Head of caudate nucleus (tissue), 42 donors: Measurements from ENCODE around the gene RBM19.
"Not testable (repeated sequence)": the region's sequence is repeated elsewhere in the genome, so short reads cannot be mapped to it uniquely, and the experiment has no call there.

ENCODE experiments used
- DNase-seq, 42 donors: peaks; one replicate each; pipeline versions ENCODE4 v3.0.0 to v3.0.0-alpha.2; 2020 to 2021; ENCODE audit warnings: mixed read lengths in 7 of 42
- intact Hi-C: fragments of 100-400 bp; cut with DNase I; formaldehyde crosslinking; loops from one replicate; pipeline ENCODE4 v1.15.0; 2022

The RBM19 gene

DNA sequence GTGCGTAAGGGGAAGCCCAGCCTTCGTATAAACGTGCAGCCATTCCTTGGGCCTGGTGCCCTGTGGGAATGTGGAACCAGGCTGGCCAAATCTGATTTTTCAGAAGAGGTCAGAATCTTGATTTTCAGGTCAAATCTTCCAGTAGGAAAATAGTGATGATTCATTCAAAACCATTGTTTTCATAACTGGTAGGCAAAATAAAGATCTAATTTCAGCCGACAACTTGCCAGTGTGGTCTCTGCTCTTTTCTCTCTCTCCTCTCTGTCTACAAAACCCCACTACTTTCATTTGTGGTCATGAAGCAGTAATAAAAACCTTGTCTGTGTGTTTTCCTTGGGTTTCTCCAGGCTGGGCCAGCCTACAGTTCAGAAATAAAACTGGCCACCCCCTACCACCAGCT, 135.1 kb downstream of the RBM19 start:
- intact Hi-C loops, result no loop called here
- no peak for DNase-seq

DNA sequence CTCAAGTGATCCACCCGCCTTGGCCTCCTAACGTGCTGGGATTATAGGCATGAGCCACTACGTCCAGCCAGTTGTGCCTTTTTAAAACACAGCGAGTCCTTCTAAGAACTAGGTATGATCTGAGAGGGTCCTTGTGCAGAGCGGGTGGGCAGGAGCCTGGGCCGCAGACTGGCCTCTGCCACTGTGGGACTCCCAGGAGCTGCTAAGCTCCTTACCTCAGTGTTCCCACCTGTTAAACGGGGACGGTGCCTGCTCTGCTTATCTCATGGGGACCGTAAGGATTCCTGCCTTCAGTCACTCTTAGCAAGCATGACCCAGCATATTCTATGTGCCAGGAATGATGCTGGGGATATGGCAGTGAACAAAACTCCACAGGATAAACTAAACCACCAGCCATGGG, 136.9 kb downstream of the RBM19 start:
- intact Hi-C loops, result no loop called here
- DNase-seq, result no peak

DNA sequence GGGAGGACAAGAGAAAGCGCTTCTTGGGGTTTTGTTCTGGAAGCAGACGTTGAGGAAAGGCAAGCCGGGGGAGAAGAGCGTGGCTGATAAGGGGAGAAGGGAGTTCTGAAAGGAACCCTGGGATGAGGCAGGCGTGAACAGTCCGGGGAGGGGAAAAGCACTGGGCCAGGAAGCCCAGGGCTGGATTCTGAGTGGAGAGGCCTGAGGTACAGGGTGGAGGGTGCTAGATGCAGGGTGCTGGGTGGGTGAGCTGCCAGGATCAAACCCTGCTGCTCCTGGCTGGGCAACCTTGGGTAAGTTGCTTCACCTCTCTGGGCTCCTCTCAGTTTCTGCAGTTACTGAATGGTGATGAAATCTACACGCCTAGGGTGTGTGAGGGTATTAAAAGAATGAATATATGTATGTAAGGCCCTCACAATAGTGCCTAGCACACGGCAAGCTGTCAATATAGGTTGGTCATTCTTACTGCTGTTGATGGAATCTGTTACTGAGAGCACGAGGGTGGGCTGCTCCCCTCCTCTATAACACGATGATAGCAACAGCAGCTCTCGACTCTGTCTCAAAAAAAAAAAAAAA, 138.5 kb downstream of the RBM19 start:
- intact Hi-C loops, result no loop called here
- no peak for DNase-seq

DNA sequence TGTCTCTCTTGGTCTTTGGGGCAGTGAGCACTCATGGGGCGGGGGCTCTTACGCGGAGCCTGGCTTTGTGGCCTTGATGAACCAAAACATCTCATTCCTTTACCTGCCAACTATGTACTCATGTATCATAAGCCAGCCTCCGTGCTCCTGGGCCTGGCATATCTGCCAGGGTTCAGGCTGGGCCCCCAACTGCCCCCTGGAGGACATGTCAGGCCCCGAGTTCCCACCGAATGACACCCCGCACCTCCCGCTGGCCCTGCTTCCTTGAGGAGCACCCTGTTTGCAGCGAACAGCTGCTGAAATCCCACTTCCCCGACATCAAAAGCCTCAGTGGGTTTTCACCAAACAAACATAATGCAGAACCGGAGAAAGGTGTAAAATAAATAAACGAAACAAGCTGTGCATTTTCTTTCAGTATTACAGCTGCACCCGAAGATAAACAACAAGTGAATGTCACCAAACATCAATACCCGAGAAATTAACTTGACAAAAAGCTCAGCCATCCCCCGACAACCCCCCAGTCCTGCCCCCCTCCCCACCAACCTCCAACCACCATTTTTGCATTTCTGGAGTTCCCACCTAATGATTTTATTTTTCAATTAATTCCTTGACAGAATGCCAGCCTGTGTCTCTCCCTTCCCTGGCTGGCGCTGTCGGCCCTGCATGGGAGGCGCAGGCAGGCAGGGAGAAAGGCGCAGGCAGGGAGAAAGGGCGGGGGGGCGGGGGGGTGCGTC, 139.2 kb downstream of the RBM19 start:
- peak in 6 of 42 donors; percentile 15 to 48 (median 29) for DNase-seq
- intact Hi-C loops, result no loop called here

DNA sequence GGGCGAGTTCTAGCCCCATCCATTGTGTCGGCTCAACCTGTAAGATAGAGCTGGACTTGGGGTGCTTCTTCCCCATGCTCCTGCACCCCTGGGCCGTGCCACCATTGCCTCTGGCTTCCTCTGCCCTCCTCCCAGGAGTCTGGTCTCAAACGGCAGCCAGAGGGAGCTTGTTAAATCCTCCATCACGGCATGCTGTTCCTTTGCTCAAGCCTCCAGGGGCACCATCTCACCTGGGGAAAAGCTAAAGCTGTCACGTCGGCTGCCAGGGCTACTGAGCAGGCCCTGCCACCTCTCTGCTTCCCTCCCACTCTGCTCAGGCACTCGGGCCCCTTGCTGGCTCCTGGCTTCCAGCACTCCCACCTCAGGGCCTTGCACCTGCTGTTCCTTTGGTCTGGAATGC, 140.4 kb downstream of the RBM19 start:
- intact Hi-C loops, result no loop called here
- DNase-seq, result peak in 1 of 42 donors; percentile 28

DNA sequence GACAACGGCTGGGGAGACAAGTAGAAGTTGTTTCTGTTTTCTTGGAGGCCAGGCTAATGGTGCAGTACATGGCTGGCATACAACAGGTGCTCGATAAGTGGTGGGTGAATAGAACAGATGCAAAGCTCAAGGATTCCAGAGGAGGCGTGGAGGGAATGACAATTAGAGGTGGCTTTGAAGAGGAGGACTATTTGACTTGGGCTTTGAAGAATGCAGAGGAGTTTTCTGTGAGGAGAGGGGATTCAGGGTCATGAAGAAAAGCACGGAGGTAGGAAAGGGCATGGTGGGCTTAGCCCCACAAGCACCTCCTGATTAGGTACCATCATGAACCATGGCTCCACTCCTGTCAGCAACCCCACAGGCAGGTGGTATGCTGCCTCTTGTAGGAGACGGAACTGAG, 142.3 kb downstream of the RBM19 start:
- intact Hi-C loops, result no loop called here
- DNase-seq, result no peak

DNA sequence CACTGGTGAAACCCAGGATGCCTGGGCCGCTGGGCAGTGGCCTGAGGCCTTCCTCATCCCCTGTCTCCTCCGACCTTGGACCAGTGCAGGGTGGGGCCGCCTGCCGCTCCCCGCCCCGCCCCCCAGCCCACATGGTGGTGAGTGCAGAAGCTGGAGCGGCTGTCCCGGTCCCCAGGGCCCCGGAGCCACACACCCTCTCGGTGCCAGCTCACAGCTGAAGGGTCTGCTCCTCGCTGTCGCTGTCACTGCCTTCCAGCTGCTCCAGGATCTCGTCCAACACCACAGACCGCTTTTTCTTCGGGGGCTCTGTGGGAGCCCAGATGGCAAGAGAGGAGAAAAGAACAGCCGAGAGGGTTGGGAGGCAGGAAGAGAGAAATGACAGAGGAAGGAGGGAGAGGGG, 143.1 kb downstream of the RBM19 start:
- intact Hi-C loops, result no loop called here
- DNase-seq, result peak in 11 of 42 donors; percentile 15 to 52 (median 24)

DNA sequence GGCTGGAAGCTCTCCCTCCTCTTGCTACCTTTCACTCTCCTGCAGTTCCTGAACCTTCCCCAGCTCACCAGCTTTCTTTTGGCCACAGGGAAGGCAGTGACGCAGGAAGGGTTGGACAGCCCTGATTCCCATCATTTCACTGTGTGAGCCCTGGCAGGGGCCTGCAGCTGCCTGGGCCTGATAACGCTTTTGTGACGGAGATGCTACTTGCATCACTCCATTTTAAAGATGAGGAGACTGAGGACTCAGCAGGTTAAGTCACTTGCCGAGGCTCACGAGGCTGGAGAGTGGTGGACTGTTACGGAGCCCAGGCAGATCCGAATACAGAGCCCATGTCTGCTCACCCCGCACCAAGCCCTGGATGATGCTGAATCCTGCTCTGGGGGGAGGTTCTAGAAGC, 145.3 kb downstream of the RBM19 start:
- no peak for DNase-seq
- intact Hi-C loops, result no loop called here

DNA sequence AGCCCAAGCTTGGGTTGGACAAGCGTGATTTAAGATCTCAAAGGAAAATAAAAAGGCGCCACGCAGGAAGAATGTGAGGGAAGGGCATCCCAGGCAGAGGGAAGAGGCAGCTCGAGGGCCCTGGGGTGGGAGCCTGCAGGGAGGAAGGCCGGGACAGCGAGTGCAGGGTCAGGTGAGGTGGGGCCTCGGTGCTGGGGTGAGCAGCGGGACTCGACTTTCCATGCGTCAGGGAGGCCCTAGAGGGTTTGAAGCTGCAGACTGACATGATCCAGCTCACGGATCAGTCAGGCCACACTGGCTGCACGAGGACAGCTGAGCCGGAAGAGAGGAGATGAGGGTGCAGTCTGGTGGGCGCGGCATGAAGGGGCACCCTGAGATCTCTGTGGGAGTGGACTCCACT, 145.8 kb downstream of the RBM19 start:
- no peak for DNase-seq
- intact Hi-C loops, result no loop called here

DNA sequence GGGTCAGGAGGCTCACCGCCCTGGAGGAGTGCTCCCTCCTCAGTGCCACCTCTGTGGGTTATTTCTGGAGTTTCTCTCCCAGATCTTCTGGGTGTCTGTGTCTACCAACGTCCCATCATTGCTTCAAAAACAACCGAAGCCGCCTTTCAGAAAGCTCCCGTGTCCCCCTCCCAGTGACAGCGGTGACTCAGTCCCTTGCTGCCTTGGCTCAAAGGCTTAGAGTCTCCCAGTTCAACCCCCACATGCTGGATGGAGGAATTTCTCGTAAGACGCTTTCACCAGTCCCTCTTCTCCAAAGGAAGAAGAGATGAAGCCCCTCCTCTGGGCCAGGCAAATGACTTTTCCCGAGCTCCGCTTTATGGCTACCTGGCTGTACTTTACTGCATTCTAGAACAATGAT, 146.6 kb downstream of the RBM19 start:
- intact Hi-C loops, result no loop called here
- no peak for DNase-seq

DNA sequence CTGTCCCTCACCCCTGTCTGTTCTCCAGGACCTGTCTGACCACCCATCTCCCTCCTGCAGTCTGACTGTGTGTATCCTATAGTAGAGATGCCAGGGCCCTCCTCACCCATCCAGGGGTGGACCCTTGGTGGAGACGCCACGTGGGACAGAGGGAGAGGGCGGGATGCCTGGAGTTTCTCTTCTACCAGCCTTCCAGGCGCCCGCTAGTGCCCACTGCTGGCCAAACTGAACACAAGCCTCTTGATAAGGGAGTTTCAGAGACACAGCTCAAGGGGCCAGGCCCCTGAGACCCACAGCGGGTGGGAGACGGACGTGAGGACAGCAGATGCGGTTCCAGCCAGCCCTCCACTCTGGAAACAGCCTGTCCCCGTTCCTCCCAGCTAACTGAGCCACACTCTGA, 147.3 kb downstream of the RBM19 start:
- intact Hi-C loops, result no loop called here
- DNase-seq, result peak in 2 of 42 donors; percentile 10 to 13

DNA sequence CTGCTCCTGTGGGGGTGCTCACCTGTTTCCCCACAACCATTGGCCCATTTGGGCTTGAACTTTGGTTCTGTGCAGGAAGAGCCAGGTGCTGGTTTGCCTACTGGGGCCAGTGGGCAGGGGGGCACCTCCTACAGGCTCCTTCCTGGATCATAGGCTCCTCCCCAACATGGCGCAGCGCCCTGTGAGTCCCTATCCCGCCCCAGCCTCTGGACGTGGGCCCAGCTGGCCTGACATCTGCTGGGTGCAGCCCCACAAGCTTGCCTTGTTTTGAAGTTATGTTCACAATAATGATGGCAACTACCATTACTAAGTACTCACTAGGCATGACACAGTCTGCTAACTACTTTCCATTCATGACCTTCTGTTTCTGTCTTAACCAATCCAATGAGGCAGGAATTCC, 147.8 kb downstream of the RBM19 start:
- DNase-seq, result peak in 30 of 42 donors; percentile 15 to 65 (median 40)
- intact Hi-C loops, result no loop called here

DNA sequence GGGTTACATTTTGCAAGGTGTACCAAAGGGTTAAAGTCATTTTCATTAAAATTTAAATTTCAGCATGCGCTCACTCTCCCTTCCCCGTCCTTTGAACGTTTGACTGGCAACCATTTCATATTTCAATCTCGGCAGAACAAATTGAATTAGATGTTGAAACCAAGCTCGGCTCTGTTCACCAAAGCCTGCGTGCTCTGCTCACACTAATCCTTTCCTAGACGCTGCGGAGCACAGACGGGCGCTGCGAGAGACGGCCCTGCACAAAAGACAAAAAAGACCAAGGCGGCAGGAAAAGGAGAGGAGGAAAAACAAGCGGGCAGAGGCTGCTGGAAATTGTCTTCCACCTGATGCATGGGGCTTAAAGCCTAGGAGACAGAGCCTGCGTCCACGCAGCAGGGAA, 149.3 kb downstream of the RBM19 start:
- no peak for DNase-seq
- intact Hi-C loops, result no loop called here

DNA sequence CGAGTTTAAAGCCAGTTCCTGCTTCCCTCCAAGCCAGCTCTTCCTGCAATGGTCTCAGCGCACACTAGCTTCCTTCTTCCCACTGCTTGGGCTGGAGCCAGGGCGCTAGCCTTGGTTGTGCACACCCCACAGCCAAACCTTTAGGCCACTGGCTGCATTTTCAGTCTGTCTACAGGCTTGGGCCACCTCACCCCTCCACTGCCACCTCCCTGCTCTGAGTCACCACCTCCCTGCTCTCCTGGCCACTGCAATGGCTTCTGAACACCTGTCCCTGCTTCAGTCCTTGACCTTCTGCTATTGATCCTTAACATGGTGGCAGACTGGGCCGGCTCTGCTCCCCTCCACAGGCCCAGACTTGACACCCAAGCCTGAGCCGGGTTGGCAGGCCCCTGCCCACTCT, 151.1 kb downstream of the RBM19 start:
- intact Hi-C loops, result no loop called here
- DNase-seq, result peak in 1 of 42 donors; percentile 16

DNA sequence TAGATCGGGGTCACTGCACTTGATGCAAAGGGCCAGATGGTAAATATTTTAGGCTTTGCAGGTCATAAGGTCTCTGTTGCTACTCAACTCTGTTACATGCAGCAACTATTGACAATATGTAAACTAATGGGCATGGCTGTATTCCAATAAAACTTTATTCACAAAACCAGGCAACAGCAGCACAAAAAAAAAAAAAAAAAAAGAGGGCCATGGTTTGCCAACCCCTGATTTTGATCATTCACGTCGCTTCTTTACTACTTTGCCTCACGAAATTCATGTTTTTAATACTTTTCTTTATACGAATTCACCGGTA, 152.9 kb downstream of the RBM19 start:
- no peak for DNase-seq
- intact Hi-C loops, result no loop called here

DNA sequence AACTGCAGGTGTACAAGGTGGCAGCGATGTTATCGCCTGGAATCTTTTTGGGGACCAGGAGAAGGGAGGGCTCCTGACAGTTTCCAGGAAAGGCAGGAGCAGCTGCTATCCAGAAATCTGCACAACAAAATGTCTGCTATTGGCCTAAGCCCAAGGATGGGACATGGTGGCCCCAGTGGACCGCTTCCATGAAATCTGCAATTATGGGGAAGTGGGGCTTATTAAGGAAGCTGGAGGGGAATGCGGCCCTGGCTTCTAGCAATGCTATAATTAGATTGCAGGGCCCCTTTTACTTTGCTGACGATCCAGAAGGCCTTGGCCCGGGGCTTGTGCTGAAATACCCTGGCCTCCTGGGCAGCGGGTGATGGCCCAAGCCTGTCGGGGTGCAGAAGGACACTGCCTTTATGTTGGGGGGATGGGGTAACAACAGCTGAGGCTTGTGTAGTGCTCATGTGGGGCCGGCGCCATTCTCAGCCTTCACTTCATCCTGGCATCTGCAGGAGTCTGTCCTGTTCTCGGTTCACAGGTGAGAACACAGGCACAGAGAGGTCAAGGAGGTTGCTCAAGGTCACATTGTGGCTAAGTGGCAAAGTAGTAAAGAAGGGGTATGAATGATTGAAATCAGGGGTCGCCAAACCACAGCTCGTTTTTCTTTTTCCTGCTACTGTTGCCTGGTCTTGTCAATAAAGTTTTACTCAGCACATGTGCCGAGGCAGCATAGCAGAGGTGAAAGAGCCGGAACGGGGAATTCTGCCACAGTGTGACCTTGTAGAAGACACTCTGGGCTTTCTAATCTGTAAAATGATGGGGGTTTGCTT, 153.5 kb downstream of the RBM19 start:
- DNase-seq, result no peak
- intact Hi-C loops, result no loop called here

DNA sequence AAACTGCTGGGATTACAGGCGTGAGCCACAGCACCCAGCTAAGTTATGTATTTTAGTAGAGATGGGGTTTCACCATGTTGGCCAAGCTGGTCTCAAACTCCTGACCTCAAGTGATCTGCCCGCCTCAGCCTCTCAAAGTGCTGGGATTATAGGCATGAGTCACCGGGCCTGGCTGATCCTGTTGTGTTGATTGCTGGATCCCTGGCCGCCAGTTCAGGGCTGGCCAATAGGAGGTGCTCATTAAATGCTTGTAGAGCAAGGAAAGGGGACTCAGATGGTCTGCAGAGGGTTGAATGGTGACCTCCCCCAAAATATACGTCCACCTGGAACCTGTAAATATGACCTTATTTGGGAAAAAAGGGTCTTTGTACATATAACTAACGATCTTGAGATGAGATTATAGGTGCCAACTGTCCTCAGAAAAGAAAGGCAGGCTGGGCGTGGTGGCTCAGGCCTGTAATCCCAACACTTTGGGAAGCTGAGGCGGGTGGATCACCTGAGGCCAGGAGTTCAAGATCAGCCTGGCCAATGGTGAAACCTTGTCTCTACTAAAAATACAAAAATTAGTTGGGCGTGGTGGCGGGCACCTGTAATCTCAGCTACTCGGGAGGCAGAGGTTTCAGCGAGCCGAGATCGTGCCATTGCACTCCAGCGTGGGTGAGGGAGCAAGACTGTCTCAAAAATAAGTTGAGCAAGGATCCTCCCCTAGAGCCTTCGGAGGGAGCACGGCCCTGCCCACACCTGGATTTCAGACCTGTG, 156.5 kb downstream of the RBM19 start:
- intact Hi-C loops, DNase-seq: not testable (repeated sequence)

DNA sequence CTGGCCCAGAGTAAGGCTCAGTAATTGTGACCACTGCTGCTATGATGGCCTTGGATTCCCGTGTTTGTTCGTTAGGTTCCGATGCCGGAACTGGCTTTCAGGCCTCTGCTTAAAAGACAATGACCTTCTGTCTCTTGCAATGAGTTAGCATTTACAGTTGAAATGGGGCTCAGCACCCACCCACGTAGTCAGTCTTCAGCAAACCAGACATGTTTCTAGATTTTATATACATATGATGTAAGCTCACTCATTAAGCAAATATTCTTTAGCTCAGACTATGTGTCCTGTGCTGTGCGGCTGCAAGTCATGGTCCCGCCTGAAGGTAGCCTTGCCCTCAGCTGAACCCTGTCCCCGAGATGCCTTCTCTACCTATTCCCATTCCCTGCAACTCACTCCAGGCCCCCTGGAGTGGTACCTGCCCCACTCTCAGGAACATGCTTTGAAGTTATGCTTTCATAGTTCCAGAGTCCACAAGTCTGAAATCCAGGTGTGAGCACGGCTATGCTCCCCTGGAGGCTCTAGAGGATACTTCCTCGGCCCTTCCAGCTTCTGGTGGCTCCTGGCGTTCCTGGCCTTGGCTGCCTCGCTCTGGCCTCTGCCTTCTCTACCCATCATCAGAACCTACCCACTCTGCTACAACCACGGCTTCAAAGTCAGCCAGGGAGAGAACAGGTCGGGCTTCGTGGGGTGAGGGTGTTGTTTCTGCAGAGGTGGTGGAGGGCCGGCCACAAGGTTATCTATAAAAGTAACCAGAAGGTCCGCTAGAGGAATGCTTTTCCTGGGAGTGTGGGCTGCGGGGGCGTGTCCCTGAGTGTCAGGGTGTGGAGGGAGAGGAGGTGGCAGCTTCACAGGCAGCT, 157.8 kb downstream of the RBM19 start:
- DNase-seq, result no peak
- intact Hi-C loops, result no loop called here

DNA sequence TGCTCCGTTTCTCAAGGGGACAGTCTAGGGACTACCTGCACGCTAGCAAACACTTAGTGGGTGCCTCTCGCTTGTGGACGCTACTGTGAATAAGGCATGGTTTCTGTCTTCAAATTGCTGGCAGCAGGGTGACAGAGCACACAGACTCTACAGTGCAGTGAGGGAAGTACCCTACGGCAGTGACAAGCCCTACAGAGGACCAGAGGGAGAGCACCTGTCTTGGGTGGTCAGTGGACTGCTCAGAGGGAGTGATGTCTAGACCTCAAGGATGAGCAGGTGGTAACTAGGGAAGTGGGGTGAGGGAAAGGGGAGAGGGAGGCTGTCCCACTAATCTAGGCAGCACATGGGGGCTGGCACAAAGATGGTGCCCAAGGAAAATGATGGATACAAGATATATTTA, 160.5 kb downstream of the RBM19 start:
- intact Hi-C loops, result no loop called here
- DNase-seq, result no peak
